Ascending aorta (tissue), 2 donors: Measurements from ENCODE around the gene GPR152. TPM values are rescaled to one million over a fixed set of nuclear protein-coding genes. Genes with fewer than 3 reads are reported as not detected.

Source experiments
- DNase-seq, 2 donors: peaks; one replicate each; pipeline ENCODE4 v3.0.0-alpha.2; 2019; ENCODE audit warnings: low spot score in 2 of 2
- H3K27ac ChIP-seq, 2 donors: fragments of 200-600 bp; sonication (generic); one replicate each; pipeline ENCODE4 v1.5.1; 2016 to 2017; ENCODE audit warnings: mild to moderate bottlenecking in 1 of 2
- H3K27me3 ChIP-seq: fragments of 200-600 bp; sonication (generic); one replicate; pipeline ENCODE4 v1.5.1; 2017
- H3K36me3 ChIP-seq, 2 donors: fragments of 200-600 bp; sonication (generic); one replicate each; pipeline ENCODE4 v1.5.1; 2016
- H3K4me1 ChIP-seq, 2 donors: fragments of 200-600 bp; sonication (generic); one replicate each; pipeline ENCODE4 v1.5.1; 2016 to 2017; ENCODE audit warnings: mild to moderate bottlenecking in 1 of 2
- H3K4me3 ChIP-seq, 2 donors: fragments of 200-600 bp; sonication (generic); one replicate each; pipeline ENCODE4 v1.5.1; 2016 to 2017; ENCODE audit warnings: mild to moderate bottlenecking in 1 of 2
- H3K9me3 ChIP-seq, 2 donors: fragments of 200-600 bp; sonication (generic); one replicate each; pipeline ENCODE4 v1.5.1; 2016
- CTCF ChIP-seq, 3 experiments: fragments of 200-600 bp in 2 of 3; fragments of 450-650 bp in 1 of 3; sonication (generic) in 2 of 3; IDR thresholded peaks; one replicate each; pipeline ENCODE4 v1.5.1; 2016 to 2019; ENCODE audit warnings: antibody characterized with exemption in 3 of 3, mild to moderate bottlenecking in 1 of 3, moderate library complexity in 1 of 3
- intact Hi-C: fragments of 100-400 bp; cut with DNase I; formaldehyde crosslinking; loops from one replicate; pipeline ENCODE4 v1.15.1; 2023
- total RNA-seq: library from RNA; depleted of rRNA; stranded (reverse); fragments of >200 nt; gene quantifications from one replicate; pipeline ENCODE4 v1.1.0, GENCODE V29; 2016

GPR152 gene
- total RNA-seq, 1 donor from 2014 or later, result not detected

DNA sequence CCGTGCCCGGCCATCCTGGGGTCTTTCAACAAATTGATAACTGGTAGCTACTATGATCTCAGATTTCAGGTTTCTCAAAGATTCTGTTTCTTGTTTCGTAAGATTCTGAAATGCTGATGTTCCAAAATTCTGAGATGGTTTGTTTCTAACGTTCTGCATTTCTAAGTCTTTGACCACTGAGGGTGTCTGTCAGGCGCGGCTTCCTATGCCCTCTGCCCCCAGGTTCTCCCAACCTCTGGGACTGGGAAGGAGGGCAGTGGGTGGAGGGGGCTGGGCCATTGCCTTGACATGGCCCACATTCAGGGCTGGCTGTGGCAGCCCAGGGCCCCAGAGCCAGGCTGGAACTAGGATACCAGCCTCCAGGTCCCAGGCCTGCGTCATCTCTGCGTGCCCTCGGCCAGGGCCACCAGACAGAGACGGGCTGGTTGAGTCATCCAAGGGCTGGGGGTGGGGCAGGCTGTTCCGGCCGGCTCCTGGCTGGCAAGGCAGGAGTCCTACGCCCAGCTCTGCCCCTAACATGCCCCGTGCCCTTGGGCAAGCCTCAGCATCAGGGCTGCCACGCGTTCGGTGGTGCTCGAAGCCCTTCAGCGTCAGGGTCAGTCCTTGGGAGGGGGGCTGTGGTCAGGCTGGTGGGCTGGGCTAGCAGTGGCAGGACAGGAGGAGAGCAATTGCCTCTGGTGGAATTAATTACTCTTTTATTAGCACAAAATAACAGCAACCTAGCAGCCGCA lies 11.3 kb upstream of the GPR152 start:
- no peaks in the 10 kb centered on the region for H3K27me3 ChIP-seq
- peak overlapping the region; percentile 90 to 94 for H3K27ac ChIP-seq
- TF ChIP-seq CTCF (IDR thresholded peaks at IDR 0.05), result no peak
- intact Hi-C loops, result no loop called here
- H3K9me3 ChIP-seq, result no peaks in the 10 kb centered on the region
- peak overlapping the region; percentile 60 to 70 for H3K4me3 ChIP-seq
- peak; percentile 51 to 84 for DNase-seq
- H3K36me3 ChIP-seq, result no peaks in the 10 kb centered on the region
- H3K4me1 ChIP-seq, result peaks cover 5 to 25% of the 10 kb centered on the region in 2 donors

DNA sequence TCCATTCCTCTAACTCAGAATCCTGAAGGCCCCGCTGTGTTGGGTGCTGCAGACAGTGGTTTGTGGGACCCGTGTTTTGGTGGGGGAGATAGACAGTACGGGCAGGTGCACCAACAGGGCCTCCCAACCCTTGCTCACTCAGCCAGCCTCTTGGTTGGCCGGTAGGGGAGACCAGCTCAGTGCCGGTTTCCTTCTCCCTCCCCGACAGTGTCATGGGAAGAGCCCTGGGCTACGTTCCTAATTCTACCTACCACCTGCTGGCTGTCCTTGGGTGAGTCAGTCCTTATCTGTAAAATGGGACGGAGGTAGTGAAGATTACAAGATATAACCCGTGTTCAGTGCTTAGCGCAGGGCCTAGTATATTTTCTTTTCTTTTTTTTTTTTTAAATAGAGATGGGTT lies 10.7 kb upstream of the GPR152 start:
- TF ChIP-seq CTCF (IDR thresholded peaks at IDR 0.05), result no peak
- no peak overlapping the region for H3K4me3 ChIP-seq
- H3K27me3 ChIP-seq, result no peaks in the 10 kb centered on the region
- H3K9me3 ChIP-seq, result no peaks in the 10 kb centered on the region
- H3K36me3 ChIP-seq, result no peaks in the 10 kb centered on the region
- intact Hi-C loops, result no loop called here
- peaks cover 5 to 22% of the 10 kb centered on the region in 2 donors for H3K4me1 ChIP-seq
- no peak for DNase-seq
- H3K27ac ChIP-seq, result peak overlapping the region; percentile 90 to 94

GRCh38 chr11:67458266-67458665 lies 5.7 kb upstream of the GPR152 start:
- H3K27ac ChIP-seq, result no peak overlapping the region
- no peak for DNase-seq
- no peak for TF ChIP-seq CTCF (IDR thresholded peaks at IDR 0.05)
- no peaks in the 10 kb centered on the region for H3K36me3 ChIP-seq
- intact Hi-C loops, result no loop called here
- H3K9me3 ChIP-seq, result no peaks in the 10 kb centered on the region
- H3K27me3 ChIP-seq, result no peaks in the 10 kb centered on the region
- H3K4me1 ChIP-seq, result no peaks in the 10 kb centered on the region
- no peak overlapping the region for H3K4me3 ChIP-seq

GRCh38 chr11:67457453-67457852 lies 4.9 kb upstream of the GPR152 start:
- intact Hi-C loops, result no loop called here
- no peaks in the 10 kb centered on the region for H3K9me3 ChIP-seq
- no peaks in the 10 kb centered on the region for H3K27me3 ChIP-seq
- H3K4me1 ChIP-seq, result no peaks in the 10 kb centered on the region
- DNase-seq, result no peak
- no peak overlapping the region for H3K27ac ChIP-seq
- H3K36me3 ChIP-seq, result no peaks in the 10 kb centered on the region
- no peak for TF ChIP-seq CTCF (IDR thresholded peaks at IDR 0.05)
- no peak overlapping the region for H3K4me3 ChIP-seq

DNA sequence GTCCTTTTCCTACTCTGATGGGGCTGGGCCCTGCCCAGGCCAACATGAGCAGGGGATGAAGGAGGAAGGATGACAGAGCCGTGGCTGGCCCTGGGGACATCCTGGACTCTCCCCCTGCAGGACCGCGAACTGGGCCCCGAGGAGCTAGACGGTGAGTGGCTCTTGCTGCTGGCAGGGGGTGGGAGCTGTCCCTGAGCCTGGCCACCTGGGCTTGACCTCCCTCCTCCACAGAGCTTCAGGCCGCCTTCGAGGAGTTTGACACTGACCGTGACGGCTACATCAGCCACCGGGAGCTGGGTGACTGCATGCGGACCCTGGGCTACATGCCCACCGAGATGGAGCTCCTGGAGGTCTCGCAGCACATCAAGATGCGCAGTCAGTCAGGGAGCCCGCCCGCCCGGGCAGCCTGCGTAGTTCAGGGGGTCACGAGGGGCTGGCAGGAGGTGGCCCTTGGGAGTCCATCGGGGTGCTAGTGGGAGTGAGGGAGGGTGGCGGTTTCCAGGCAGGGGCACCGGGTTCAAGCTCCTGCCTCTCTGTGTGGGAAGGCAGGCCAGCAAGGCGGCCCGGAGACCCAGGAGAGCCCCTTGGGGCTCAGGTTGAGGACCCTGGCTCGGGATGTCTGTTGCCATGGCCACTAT lies 3.7 kb upstream of the GPR152 start:
- H3K4me3 ChIP-seq, result no peak overlapping the region
- H3K27ac ChIP-seq, result no peak overlapping the region

More for the DNA sequence above, 3.7 kb upstream of the GPR152 start:
- no peak for TF ChIP-seq CTCF (IDR thresholded peaks at IDR 0.05)
- Histone ChIP-seq H3K27me3 (no peaks in the 10 kb centered on the region), H3K9me3 (no peaks in the 10 kb centered on the region), H3K36me3 (no peaks in the 10 kb centered on the region), H3K4me1 (no peaks in the 10 kb centered on the region)
- no peak for DNase-seq
- intact Hi-C loops, result no loop called here
